ENCODE data around the gene ACP3.
"Not testable (repeated sequence)": the region's sequence is repeated elsewhere in the genome, so short reads cannot be mapped to it uniquely, and the experiment has no call there.

ACP3 gene, protein sequence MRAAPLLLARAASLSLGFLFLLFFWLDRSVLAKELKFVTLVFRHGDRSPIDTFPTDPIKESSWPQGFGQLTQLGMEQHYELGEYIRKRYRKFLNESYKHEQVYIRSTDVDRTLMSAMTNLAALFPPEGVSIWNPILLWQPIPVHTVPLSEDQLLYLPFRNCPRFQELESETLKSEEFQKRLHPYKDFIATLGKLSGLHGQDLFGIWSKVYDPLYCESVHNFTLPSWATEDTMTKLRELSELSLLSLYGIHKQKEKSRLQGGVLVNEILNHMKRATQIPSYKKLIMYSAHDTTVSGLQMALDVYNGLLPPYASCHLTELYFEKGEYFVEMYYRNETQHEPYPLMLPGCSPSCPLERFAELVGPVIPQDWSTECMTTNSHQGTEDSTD

DNA sequence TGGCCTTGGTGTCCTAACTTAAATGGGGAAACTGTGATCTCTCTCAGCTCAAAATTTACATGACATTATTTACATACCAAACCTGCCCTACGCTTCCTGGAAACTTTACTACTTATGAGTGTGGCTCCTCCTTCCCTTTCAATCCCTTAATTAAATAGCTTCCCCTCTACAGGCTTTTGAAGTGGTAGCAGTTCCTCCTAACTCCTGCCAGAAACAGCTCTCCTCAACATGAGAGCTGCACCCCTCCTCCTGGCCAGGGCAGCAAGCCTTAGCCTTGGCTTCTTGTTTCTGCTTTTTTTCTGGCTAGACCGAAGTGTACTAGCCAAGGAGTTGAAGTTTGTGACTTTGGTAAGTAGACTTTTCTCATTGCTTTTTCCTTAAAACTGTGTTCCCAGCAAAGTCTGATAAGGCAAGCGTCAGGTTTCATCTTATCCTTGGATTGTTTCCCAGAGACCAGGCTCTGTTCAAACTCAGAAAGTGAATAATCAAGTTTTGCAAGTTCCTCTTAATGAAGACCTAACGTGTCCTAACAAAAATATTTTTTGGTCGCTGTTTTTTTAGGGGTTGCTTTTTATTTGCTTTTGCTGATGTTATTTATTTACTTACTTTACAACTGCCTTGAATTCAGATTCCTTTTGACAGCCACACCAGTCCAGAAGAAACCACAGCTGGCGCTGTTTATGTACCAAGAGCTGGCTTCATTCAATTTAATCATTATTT lies at the start of gene ACP3:
TSS of gene ACP3 (plus strand) at position 179 of the 720 bp plus-strand sequence. CDS start at position 229, 50 bp downstream.
- no peak for FAIRE-seq

DNA sequence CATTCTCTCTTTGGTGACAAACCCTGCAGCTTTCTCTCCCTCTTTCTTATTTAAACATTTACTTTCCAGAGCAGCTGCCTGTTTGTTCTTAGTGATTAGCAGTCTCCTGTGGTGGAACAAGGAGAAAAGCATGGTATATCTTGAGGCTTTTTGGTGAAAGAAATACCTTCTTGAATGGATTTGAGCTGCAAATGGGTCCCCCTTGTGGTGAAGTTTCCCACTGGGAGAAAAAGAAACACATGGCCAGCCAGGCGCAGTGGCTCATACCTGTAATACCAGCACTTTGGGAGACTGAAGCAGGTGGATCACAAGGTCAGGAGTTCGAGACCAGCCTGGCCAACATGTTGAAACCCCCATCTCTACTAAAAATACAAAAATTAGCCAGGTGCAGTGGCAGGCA lies 48.3 kb upstream of the ACP3 start:
- no peak for FAIRE-seq

DNA sequence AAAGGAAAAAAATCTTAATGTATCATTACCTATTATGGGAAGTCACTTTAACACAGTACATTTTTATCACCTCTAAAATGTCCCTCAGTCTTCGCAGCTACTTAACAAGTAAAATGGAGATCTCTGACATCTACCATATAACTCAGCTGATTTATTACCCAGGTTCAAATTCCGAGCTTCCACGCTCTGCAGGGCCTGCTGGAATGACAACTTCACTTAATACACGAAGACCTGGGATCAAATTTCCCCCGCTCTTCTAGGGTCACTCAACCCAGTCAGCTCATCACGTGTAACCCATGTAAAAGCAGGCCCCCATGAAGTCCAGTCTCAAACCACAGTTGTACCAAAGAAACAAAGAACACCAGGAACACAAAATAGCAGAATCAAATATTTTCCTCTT lies 44.2 kb upstream of the ACP3 start:
- no peak for FAIRE-seq

DNA sequence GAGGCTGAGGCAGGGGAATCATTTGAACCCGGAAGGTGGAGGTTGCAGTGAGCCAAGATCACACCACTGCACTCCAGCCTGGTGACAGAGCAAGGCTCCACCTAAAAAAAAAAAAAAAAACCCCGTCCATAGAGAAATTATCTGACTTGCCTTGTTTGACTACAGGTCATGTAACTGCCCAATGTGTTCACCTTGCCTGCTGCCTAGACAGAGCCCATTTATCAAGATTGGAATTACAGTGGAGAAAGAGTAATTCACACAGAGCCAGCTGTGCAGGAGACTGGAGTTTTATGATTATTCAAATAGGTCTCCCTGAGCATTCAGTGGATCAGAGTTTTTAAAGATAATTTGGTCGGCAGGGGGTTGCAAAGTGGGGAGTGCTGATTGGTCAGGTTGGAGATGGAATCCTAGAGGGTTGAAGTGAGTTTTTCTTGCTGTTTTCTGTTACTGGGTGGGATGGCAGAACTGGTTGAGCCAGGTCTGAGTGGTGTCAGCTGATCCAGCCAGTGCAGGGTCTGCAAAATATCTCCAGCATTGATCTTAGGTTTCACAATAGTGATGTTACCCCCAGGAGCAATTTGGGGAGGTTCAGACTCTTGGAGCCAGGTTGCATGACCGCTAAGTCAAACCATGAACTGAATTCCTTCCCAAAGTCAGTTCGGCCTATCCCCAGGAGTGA lies 40.8 kb upstream of the ACP3 start:
- no peak for FAIRE-seq

DNA sequence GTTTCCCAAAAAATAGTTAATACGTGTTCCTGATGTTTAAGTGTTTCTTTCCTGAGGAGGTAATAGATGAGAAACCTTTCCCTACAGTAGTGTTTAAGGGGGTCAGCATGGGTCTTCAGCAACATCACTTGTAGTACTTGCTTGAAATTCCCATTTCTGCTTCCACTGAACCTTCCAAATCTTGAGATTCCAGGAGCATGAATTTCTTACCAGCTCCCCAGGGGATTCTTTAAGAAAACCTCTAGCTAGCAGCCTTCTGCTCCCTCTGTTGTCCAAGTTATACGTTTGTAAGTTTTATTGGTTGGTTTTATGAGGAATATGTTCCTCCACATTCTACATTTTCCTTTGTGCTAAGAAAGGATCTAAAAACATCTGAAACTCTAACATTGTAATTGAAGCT lies 38.2 kb upstream of the ACP3 start:
- FAIRE-seq, result no peak

DNA sequence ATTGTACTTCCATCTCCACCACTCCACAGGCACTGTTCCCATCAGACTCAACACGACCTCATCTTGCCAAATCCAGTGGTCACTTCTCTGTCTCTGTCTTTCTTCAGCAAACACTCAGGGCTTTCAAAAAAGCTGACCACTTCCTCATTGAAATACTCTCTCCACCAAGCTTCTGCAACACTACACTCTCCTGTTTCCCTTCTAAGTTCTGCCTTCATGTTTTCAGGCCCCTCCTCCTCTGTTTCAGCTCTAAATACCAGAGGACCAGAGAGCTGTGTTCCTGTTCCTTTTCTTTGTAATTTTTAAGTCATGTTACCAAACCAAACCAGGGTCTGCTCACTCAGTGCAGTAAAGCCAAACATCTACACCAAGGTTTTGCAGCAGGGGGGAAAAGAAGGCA lies 33.8 kb upstream of the ACP3 start:
- FAIRE-seq, result no peak

DNA sequence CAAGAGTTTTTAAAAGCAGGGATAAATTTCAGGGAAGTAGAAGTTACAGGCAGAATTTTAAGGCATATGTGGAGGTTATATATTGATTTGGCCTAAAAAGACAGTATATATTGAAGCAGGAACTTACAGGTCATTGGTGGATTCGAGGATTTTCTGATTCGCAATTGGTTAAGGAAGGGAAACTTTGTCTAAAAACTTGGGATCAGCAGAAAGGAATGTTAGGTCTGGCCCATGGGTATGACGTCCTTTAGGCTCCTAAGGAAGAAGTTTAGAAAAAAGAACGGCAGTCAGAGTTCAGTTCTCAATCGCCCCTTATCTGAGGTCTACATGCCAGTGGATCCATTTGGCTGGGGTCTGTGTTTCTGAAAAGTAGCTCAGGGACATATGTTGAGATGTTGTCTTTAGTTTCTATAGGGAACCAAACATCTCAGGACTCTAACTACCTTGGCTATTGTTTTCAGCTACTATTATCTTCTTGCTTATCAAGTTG lies 33.2 kb upstream of the ACP3 start:
- no peak for FAIRE-seq

DNA sequence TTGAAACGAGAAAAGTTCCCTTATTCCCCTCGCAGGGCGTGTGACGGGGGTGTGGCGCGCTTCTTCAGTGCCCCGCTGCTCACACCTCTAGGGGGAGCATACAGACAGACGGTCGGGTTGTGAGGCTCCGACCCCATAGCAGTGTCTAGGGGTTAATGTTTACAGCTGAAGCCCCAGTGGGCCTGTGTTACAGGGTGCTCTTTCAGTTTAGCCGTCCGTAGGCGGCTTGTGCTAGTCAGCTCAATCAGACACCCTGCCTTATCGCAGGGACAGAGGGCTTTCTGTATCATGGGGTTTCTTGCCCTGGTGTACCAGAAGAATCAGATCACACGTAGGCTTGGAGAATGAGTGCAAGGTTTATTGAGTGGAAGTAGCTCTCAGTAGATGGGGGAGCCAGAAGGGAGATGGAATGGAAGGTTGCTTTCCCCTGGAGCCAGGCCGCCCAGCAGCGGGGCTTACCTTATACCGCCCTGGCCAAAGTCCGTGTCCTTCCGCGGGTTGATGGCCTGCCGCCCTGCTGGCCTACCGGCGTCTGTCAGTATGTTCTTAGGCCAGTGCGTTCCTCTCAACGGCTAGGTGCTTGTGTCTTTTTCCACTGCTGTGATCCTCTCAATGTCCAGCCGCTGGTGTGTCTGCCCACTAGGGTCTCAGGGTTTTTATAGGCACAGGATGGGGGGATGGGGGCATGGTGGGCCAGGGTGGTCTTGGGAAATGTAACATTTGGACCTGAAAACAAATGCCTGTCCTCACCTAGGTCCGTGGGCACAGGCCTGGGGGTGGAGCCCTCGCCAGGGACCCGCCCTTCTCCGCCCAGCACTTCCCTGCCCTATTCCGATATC lies 32.2 kb upstream of the ACP3 start:
- no peak for FAIRE-seq

DNA sequence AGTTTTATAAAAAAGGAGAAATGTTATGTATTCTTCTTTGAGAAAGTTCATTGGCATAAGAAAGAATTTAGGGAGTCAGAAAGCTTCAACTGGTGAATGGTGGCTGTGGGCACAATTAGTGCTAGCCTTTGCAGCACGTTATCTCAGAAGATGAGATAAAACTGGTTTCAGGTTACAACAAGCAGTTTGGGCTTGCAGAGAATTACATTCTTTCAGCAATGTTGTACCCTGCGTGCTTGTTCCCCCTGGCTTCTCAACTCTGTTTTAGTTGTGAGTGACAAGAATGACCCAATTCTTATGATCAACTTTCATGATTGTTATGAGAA lies 31.6 kb upstream of the ACP3 start:
- no peak for FAIRE-seq

DNA sequence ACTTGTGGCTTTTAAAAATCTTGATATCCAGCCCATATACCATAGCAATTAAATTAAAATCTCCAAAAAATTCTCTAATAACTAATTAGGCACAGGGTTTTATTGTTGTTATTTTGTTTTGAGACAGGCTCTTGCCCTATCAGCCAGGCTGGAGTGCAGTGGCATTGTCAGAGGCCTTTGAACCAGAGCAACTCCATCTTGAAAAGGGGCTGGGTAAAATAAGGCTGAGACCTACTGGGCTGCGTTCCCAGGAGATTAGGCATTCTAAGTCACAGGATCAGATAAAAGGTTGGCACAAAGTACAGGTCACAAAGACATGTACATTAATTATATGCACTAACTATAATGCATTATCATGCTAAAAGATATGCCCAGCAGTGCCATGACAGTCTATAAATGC lies 31.2 kb upstream of the ACP3 start:
- no peak for FAIRE-seq

DNA sequence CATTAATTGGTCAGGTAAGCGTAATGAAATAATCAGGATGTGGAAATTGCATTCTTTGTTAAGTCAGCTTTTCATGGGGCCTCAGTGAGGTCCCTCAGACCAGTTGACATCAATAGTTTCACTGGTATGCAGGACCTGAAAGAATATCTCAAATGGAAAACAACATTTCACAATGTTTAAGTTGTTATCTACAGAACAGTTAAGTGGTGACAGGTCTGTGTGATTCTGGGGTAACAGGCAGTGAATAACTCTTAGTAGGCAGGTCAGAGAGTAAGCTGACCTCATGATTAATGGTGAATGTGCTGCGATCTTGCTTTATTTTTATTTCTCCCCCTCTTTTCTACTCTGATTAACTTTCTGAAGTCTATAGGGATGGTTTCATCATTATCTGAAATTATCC lies 28.9 kb upstream of the ACP3 start:
- FAIRE-seq, result no peak

DNA sequence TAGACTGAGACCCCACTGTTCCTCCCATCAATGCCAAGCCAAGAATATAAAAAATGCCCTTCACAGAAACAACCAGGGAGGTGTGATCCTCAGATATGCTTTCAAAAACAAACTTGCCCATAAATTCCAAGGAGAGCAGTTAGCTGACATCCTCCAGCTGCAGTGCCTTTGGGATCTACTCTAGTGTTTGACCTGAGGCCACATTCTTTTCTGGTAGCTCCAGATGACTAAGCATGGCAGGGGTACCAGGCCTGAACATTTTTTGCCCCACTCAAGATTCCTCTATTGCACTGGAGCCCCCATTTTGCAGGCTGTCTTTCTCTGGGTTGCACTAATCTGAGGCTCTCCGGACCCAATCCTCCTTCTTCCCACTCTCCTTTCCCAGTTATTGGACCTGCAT lies 27.9 kb upstream of the ACP3 start:
- FAIRE-seq, result no peak

DNA sequence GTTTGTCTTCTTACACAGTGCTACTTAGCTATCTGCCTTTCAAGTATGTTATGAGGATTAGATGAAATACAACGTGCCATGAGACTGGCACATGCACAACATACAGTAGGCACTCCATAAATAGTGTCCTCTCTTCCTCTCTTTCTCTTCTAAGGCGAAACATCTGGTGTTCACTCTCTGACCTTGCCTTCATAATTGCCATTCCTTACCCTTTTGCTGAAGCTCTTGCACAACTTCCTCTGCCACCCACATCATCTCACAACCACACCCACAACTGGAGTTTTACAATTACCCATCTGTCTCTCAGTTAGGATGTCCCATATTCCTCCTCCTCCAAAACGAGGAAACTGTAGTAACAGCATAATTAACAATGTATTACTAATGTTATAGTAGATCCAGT lies 26.4 kb upstream of the ACP3 start:
- FAIRE-seq, result no peak

DNA sequence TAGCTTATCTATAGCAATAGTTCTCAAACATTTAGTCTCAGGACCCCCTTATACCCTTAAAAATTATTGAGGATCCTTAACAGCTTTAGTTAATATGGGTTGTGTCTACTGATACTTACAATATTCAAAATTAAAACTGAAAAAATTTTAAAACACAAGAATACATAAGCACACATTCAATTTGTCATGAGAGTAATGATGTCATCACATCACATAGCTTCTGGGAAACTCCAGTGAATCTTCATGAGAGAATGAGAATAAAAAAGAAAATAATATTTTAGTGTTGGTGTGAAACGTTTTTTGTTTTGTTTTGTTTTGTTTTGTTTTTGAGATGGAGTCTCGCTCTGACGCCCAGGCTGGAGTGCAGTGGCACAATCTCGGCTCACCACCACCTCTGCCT lies 25.2 kb upstream of the ACP3 start:
- FAIRE-seq, result no peak

DNA sequence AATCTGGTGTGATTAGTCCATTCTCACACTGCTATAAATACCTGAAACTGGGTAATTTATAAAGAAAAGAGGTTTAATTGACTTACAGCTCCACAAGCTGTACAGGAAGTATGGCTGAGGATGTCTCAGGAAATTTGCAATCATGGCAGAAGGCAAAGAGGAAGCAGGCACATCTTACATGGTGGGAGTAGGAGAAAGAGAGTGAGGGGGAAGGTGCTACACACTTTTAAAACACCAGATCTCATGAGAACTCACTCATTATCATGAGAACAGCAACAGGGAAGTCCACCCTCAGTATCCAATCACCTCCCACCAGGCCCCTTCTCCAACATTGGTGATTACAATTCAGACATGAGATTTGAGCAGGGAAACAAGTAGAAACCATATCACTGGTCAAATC lies 24.0 kb upstream of the ACP3 start:
- no peak for FAIRE-seq

DNA sequence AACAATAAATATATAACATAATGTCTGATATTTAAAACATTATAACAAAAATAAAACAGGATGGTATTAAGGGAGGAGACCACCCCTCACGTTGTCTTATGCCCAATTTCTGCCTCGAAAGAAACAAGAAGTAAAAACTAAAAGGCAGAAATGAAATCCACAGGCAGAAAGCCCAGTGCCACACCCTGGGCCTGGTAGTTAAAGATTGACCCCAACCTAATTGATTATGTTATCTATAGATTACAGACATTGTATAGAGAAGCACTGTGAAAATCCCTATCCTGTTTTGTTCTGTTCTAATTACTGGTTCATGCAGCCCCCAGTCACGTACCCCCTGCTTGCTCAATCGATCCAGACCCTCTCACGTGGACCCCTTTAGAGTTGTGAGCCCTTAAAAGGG lies 22.3 kb upstream of the ACP3 start:
- FAIRE-seq, result no peak

DNA sequence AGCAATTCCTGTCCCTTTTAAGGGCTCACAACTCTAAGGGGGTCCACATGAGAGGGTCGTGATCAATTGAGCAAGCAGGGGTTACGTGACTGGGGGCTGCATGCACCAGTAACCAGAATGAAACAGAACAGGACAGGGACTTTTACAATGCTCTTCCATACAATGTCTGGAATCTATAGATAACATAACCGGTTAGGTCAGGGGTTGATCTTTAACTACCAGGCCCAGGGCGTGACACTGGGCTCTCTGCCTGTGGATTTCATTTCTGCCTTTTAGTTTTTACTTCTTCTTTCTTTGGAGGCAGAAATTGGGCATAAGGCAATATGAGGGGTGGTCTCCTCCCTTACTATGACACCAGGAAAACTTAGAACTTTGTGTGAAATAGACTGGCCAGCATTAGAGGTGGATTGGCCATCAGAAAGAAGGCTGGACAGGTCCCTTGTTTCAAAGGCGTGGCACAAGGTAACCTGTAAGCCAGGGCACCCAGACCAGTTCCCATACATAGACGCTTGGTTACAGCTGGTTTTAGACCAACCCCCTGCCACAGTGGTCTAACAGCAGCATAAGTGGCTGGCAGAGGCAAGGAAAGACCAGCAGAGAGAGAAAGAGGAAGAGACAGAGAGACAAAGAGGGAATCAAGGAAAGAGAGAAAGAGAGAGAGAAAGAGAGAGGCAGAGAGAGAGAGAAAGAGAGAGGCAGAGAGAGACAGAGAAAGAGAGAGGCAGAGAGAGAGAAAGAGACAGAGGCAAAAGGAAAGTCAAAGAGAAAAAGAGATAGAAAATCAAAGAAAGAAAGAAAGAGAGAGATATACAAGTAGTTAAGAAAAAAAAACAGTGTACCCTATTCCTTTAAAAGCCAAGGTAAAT lies 13.6 kb upstream of the ACP3 start:
- not testable (repeated sequence) for FAIRE-seq

DNA sequence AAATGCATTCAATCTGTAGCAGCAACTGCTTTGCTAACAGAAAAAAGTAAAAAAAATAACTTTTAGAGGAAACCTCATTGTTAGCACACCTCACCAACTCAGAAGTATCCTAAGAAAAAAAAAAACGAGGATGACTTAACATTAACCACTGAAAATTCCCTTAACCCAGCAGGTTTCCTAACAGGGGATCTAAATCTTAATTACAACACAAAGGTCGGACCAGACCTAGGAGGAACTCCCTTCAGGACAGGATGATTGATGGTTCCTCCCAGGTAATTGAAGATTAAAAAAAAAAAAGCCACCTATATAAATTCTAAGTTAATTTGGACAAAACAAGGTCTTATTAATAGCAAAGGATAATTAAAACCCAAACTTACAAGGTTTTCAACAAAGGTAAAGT lies 12.9 kb upstream of the ACP3 start:
- FAIRE-seq, result not testable (repeated sequence)

DNA sequence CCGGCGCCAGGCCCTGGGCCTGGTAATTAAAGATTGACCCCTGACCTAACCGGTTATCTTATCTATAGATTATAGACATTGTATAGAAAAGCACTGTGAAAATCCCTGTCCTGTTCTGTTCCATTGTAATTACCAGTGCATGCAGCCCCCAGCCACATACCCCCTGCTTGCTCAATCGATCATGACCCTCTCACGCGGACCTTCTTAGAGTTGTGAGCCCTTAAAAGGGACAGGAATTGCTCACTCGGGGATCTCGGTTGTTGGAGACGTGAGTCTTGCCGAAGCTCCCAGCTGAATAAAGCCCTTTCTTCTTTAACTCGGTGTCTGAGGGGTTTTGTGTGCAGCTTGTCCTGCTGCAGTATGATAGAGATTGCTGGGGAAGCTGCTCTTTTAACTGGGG lies 7.2 kb upstream of the ACP3 start:
- FAIRE-seq, result not testable (repeated sequence)

DNA sequence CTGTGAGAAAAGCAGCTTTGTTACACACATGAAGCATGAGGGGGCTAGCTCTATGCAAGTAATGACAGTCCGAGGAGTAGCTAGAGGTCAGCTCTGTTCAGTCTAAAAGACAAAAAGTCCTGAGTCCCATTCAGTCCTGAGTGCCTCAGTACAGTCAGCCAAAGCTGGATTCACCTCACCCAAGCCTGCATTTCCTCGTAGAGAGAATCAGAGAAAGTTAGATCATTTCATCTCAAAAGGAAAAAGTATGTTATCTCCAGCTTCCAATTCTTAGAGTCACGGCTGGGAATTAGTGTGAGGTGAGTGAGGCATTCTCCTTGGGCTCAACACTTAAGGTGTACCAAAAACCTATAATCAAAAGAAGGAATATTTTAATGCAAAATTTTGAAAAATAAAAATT lies 5.9 kb upstream of the ACP3 start:
- FAIRE-seq, result no peak

DNA sequence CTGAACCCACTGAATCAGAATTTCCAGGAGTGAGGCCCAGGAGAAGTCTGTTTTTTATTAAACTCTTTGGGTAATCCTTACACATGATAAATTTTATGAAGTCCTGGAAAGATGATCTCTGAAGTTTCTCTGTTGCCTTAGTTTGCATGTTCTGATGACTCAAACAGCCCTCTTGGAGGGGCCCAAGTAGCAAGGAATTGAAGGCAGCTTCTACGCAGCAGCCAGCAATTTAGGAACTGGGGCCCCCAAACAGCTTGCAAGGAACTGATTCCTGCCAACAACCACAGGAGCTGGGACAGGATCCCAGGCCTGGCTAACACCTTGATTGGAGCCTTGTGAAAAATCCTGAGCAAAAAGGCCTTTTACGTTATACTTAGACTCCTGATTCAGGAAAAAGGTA lies 5.4 kb upstream of the ACP3 start:
- no peak for FAIRE-seq

DNA sequence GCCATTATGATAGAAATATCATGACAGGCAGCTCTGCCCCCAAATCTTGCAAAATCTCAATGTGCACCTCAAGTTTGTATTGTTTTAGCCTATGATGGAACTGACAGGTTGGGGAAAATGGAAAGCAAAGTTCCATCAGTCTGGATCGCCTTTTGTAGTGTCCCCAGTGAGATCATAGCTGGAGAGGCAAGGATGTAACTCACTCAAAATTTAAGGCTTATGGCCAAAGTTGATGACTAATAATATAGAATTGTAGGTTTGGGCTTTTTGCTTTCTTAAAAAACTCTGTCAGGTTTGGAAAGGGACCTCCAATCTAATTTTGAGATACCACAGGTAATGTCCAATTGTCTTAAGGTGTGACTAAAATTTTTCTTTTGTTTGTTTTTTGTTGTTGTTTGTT lies 1.4 kb upstream of the ACP3 start:
- FAIRE-seq, result no peak

All from A204.1 (cell line).